ENCODE results near the gene E2F1.

The E2F1 gene

DNA sequence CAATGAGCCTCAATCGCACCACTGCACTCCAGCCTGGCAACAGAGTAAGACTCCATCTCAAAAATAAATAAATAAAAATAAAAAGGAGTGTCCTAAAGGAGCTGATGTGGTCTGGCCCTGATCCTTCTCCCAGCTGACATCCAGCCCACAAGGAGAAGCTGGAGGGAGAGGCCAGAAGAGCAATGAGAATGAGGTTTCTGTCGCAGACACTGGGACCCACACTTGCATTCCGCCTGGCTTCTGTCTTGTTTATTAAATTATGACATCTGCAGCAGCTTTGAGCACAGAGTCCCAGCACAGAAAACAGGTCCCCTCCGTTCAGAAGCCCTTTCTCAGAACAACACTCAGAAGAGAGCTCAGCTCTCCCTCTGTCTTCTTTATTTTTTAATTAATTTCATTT lies 10.3 kb upstream of the E2F1 start:
- no peak overlapping the region for H3K9ac ChIP-seq (ENCODE audit: low read length)
- H3K9me2 ChIP-seq (replicated peaks; ENCODE audit: insufficient read depth, low read length), result no peaks in the 10 kb centered on the region
- H3K36me3 ChIP-seq (replicated peaks; ENCODE audit: insufficient read depth, low read length), result no peaks in the 10 kb centered on the region
- H4K20me1 ChIP-seq (ENCODE audit: insufficient read depth, low read length), result no peaks in the 10 kb centered on the region
- no peaks in the 10 kb centered on the region for H3K27me3 ChIP-seq (replicated peaks; ENCODE audit: insufficient read depth, low read length)
- H3K4me3 ChIP-seq (ENCODE audit: low read length), result no peak overlapping the region
- TF ChIP-seq EZH2phosphoT487 (IDR thresholded peaks at IDR 0.05; ENCODE audit: low read length), result no peak
- TF ChIP-seq, protein P1, sequence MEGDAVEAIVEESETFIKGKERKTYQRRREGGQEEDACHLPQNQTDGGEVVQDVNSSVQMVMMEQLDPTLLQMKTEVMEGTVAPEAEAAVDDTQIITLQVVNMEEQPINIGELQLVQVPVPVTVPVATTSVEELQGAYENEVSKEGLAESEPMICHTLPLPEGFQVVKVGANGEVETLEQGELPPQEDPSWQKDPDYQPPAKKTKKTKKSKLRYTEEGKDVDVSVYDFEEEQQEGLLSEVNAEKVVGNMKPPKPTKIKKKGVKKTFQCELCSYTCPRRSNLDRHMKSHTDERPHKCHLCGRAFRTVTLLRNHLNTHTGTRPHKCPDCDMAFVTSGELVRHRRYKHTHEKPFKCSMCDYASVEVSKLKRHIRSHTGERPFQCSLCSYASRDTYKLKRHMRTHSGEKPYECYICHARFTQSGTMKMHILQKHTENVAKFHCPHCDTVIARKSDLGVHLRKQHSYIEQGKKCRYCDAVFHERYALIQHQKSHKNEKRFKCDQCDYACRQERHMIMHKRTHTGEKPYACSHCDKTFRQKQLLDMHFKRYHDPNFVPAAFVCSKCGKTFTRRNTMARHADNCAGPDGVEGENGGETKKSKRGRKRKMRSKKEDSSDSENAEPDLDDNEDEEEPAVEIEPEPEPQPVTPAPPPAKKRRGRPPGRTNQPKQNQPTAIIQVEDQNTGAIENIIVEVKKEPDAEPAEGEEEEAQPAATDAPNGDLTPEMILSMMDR (IDR thresholded peaks at IDR 0.05; ENCODE audit: low read length), result no peak
- no peak for TF ChIP-seq EZH2 (optimal IDR thresholded peaks at IDR 0.05; ENCODE audit: low read depth, low read length)
- no peaks in the 10 kb centered on the region for H3F3A ChIP-seq (ENCODE audit: insufficient read depth, low read length)
- H3K27ac ChIP-seq (ENCODE audit: low read length), result no peak overlapping the region
- no peaks in the 10 kb centered on the region for H3K4me1 ChIP-seq (ENCODE audit: low read length)
- no peaks in the 10 kb centered on the region for H3K79me2 ChIP-seq (ENCODE audit: low read length)
- no peak for DNase-seq
- no peaks in the 10 kb centered on the region for H3K9me3 ChIP-seq (replicated peaks; ENCODE audit: insufficient read depth, low read length)
- no peak overlapping the region for H2AFZ ChIP-seq (ENCODE audit: low read length)
- no peak overlapping the region for H3K4me2 ChIP-seq (ENCODE audit: low read depth, low read length)

DNA sequence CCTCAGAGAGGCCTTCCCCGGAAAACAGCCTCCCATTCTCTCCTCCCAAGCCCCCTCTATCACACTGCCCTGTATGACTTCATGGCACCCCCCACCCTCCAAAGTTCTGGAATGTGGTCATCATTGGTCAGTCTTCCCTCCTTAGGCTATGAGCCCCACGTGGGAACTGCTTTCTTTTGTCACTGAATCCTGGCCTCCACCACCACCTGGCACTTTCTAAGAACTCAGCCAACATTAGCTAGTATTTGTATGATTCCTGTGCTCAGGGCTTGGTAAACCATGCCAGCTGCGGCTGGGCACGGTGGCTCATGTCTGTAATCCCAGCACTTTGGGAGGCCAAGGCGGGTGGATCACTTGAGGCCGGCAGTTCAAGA lies 8.4 kb upstream of the E2F1 start:
- no peaks in the 10 kb centered on the region for H3K27me3 ChIP-seq (replicated peaks; ENCODE audit: insufficient read depth, low read length)
- no peak overlapping the region for H3K27ac ChIP-seq (ENCODE audit: low read length)
- H3K9ac ChIP-seq (ENCODE audit: low read length), result no peak overlapping the region
- no peak overlapping the region for H3K4me3 ChIP-seq (ENCODE audit: low read length)
- H3K9me3 ChIP-seq (replicated peaks; ENCODE audit: insufficient read depth, low read length), result no peaks in the 10 kb centered on the region
- no peak for TF ChIP-seq EZH2 (optimal IDR thresholded peaks at IDR 0.05; ENCODE audit: low read depth, low read length)
- TF ChIP-seq, protein P1 (IDR thresholded peaks at IDR 0.05; ENCODE audit: low read length), result no peak
- no peak for TF ChIP-seq EZH2phosphoT487 (IDR thresholded peaks at IDR 0.05; ENCODE audit: low read length)
- H3K36me3 ChIP-seq (replicated peaks; ENCODE audit: insufficient read depth, low read length), result no peaks in the 10 kb centered on the region
- H4K20me1 ChIP-seq (ENCODE audit: insufficient read depth, low read length), result no peaks in the 10 kb centered on the region
- H2AFZ ChIP-seq (ENCODE audit: low read length), result no peak overlapping the region
- DNase-seq, result no peak
- no peak overlapping the region for H3K4me2 ChIP-seq (ENCODE audit: low read depth, low read length)
- H3F3A ChIP-seq (ENCODE audit: insufficient read depth, low read length), result no peaks in the 10 kb centered on the region
- no peaks in the 10 kb centered on the region for H3K4me1 ChIP-seq (ENCODE audit: low read length)
- no peaks in the 10 kb centered on the region for H3K9me2 ChIP-seq (replicated peaks; ENCODE audit: insufficient read depth, low read length)
- H3K79me2 ChIP-seq (ENCODE audit: low read length), result no peaks in the 10 kb centered on the region

- DNase-seq, result no peak
- H3F3A ChIP-seq (ENCODE audit: insufficient read depth, low read length), result no peaks in the 10 kb centered on the region
- no peaks in the 10 kb centered on the region for H3K36me3 ChIP-seq (replicated peaks; ENCODE audit: insufficient read depth, low read length)
- no peak overlapping the region for H3K4me2 ChIP-seq (ENCODE audit: low read depth, low read length)
- TF ChIP-seq EZH2phosphoT487 (IDR thresholded peaks at IDR 0.05; ENCODE audit: low read length) (no peak), EZH2 (optimal IDR thresholded peaks at IDR 0.05; ENCODE audit: low read depth, low read length) (no peak)
- TF ChIP-seq, protein P1 (IDR thresholded peaks at IDR 0.05; ENCODE audit: low read length), result no peak
- no peak overlapping the region for H3K9ac ChIP-seq (ENCODE audit: low read length)
- no peaks in the 10 kb centered on the region for H4K20me1 ChIP-seq (ENCODE audit: insufficient read depth, low read length)
- H3K27me3 ChIP-seq (replicated peaks; ENCODE audit: insufficient read depth, low read length), result no peaks in the 10 kb centered on the region
- no peaks in the 10 kb centered on the region for H3K79me2 ChIP-seq (ENCODE audit: low read length)
- no peak overlapping the region for H2AFZ ChIP-seq (ENCODE audit: low read length)
- H3K27ac ChIP-seq (ENCODE audit: low read length), result no peak overlapping the region
- H3K4me3 ChIP-seq (ENCODE audit: low read length), result no peak overlapping the region
- H3K4me1 ChIP-seq (ENCODE audit: low read length), result no peaks in the 10 kb centered on the region
- no peaks in the 10 kb centered on the region for H3K9me2 ChIP-seq (replicated peaks; ENCODE audit: insufficient read depth, low read length)
- H3K9me3 ChIP-seq (replicated peaks; ENCODE audit: insufficient read depth, low read length), result no peaks in the 10 kb centered on the region
These were observed 7.8 kb upstream of the E2F1 start for GRCh38 chr20:33693741-33694638.
